Stimulated activated CD8-positive, alpha-beta memory T cell treated with anti-CD3 and anti-CD28 coated beads, Interleukin-7, amount 100 ng/mL, for 1 hour (primary cell): ENCODE measurements around the gene MAP4K3.
"Not testable (repeated sequence)": the region's sequence is repeated elsewhere in the genome, so short reads cannot be mapped to it uniquely, and the experiment has no call there.

Source experiments
- DNase-seq, 2 donors: peaks; one replicate each; pipeline ENCODE4 v3.0.0-alpha.2; 2020; ENCODE audit warnings: low read depth in 2 of 2

Gene MAP4K3

GRCh38 chr2:39409697-39410389, 27.2 kb downstream of the MAP4K3 start:
- no peak for DNase-seq

GRCh38 chr2:39408351-39409136, 28.5 kb downstream of the MAP4K3 start:
- no peak for DNase-seq

GRCh38 chr2:39407516-39408296, 29.4 kb downstream of the MAP4K3 start:
- DNase-seq: no peak

- no peak for DNase-seq
Observed at GRCh38 chr2:39405364-39405763, 31.7 kb downstream of the MAP4K3 start.

- no peak for DNase-seq
Observed at GRCh38 chr2:39403311-39403710, 33.8 kb downstream of the MAP4K3 start.

- no peak for DNase-seq
Observed at GRCh38 chr2:39401319-39401718, 35.8 kb downstream of the MAP4K3 start.

GRCh38 chr2:39399570-39399969, 37.5 kb downstream of the MAP4K3 start:
- no peak for DNase-seq

- no peak for DNase-seq
Observed at GRCh38 chr2:39395313-39395712, 41.8 kb downstream of the MAP4K3 start.

GRCh38 chr2:39394516-39394961, 42.5 kb downstream of the MAP4K3 start:
- no peak for DNase-seq

- no peak for DNase-seq
Observed at GRCh38 chr2:39392672-39393071, 44.4 kb downstream of the MAP4K3 start.

GRCh38 chr2:39390216-39390615, 46.9 kb downstream of the MAP4K3 start:
- DNase-seq: no peak

- no peak for DNase-seq
Observed at GRCh38 chr2:39386064-39386463, 51.0 kb downstream of the MAP4K3 start.

GRCh38 chr2:39385172-39385571, 51.9 kb downstream of the MAP4K3 start:
- no peak for DNase-seq

GRCh38 chr2:39384071-39384470, 53.0 kb downstream of the MAP4K3 start:
- DNase-seq: not testable (repeated sequence)

- no peak for DNase-seq
Observed at GRCh38 chr2:39383146-39383545, 53.9 kb downstream of the MAP4K3 start.

- no peak for DNase-seq
Observed at GRCh38 chr2:39381653-39382052, 55.4 kb downstream of the MAP4K3 start.

- no peak for DNase-seq
Observed at GRCh38 chr2:39380525-39381150, 56.4 kb downstream of the MAP4K3 start.

GRCh38 chr2:39379643-39380524, 57.2 kb downstream of the MAP4K3 start:
- no peak for DNase-seq

GRCh38 chr2:39378968-39379367, 58.1 kb downstream of the MAP4K3 start:
- no peak for DNase-seq

GRCh38 chr2:39377226-39377939, 59.7 kb downstream of the MAP4K3 start:
- DNase-seq: no peak
